ENCODE measurements around the gene LDLRAP1.

The LDLRAP1 gene

DNA sequence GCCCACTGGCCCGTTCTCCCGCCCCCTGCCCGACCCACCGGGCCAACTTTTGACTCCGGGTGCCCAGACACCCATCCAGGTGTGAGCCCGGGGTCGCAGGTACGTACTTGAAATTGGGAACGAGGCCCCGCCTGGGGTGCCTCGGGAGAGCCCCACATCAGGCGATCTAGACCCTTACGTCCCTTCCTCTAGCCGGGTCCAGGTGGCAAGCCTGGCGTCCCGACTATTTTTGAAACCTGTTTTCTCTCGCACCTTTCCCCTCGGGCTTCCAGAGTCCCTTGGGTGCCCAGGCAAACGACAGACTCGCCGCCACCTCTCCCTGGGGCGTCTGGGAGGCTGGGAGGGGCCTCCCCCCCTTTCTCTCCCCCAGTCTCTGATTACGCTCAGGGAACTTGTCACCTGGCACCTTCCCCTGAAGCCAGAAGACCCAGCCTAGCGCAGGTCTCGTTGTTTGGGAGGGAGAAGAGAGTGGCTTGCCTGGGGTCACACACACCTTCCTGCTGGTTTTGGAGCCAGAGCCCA, 898 bp downstream of the LDLRAP1 start:
- FAIRE-seq, result no peak

DNA sequence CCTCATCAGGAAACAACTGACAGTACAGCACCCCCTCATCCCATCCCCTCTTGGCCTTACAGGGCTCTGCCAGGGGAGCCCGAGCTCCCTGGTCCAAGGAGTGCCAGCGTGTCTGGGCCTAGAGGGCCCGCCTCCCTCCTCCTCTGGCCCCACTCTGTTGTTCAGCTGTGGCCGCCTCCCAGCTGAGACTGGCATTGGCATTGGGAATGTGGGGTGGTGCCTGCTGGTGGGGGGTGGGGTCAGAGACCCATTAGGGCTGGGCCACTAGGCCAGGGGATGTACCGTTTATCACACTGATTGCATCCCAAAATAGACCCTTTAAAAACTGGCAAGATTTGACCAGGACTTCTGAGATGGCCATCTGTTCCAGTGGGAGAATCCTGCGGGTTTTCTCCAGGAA, 1.4 kb downstream of the LDLRAP1 start:
- FAIRE-seq, result no peak

DNA sequence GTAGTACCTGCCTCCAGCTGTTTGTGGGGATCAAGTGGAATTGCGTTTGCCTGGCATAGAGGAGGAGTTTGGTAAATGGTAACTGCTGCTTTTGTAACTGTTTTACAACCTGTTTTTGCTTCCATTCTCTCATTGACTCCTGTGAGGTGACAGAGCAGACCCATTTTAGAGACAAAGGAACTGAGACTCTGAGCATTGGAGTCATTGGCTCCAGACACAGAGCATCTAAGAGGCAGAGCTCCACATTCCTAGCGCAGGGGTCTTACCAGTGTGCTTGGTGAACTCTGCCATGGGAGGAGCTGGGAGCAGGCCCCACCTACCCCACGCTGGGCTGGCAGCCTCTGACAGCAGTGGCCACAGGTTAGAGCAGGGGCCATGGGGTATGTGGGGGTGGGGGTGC, 2.4 kb downstream of the LDLRAP1 start:
- FAIRE-seq, result no peak

DNA sequence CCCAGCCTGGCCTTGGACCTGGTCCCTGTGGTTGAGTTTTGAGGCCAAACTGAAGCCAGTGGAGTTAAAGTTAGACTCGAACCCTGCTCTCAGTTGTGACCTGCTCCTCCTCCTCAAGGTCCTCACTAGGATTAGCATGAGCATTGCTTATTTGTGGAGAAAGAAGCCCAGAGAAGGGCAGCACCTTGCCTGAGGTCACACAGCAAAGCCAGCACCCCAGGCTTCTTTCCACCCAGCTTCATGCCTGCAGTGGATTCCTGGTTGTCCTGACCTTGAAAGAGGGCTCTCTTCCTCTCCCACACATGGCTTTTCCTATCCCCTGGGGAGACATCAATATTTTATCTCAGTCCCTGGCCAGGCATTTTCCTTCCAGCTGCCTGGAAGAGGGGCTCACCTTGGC, 2.8 kb downstream of the LDLRAP1 start:
- FAIRE-seq, result no peak

DNA sequence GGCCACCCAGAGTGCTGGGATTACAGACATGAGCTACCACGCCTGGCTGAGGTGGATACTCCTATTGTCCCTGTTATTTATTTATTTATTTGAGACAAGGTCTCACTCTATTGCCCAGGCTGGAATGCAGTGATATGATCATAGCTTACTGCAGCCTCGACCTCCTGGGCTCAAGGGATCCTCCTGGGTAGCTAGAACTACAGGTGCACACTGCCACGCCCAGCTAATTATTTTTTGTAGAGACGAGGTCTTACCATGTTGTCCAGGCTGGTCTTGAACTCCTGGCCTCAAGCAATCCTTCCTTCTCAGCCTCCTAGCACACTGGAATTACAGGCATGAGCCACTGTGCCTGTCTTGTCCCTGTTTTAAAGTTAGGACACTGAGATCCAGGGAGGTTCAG, 5.2 kb downstream of the LDLRAP1 start:
- FAIRE-seq, result no peak

DNA sequence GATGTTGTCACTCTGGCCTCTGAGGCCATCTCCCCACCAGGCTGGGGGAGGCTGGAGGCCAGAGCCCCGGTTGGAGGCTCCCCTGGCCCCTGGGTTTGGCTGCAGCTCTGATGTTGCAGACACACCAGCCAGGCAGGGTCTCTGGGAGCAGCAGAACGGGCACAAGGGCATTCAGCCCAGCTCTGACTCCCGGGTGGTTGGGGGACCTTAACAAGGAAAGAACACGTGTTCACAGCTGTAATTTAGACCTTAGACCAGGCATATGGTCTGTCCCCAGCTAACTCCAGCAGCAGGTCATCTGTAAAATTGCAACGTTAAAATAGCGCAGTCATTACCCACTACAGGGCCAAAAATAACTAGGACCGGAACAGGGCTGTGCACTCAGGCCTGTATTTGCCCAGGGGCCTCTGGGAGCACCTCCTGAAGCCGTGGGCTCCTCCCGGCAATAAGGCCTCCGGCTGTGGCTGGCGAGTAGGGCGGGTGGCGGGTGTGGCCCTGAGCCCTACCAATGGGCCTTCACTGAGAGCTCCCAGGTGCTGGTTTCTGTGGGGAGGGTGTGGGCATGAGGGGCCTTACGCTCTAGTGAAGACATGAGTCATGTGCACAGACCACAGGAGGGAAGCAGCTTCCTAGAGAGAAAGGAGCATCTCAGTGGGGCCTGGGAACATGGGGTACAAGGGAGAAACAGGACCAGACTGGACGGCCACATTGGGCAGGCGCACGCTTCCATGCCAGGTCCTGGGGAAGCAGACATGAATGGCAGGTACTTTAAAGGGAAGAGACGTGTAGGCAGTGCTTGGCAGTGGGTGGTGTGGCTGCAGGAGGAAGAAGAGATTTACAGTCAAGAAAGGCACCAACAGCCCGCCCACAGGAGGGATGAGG, 6.1 kb downstream of the LDLRAP1 start:
- FAIRE-seq, result no peak

DNA sequence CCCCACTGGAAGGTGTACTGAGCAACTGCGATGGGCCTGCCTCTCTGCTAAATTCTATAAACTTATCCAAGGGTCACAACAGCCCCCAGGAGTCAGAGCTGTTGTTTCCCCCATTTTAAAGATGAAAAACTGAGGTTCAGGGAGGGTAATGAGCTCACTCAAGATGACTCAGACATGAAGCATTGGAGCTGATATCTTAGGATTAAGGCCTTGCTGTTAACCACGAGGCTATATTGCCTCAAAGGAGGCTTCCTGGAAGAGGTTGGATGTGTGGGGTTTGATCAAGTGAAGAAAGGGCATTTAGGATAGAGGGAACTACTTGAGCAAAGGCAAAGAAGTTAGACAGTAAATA, 6.7 kb downstream of the LDLRAP1 start:
- FAIRE-seq, result no peak

DNA sequence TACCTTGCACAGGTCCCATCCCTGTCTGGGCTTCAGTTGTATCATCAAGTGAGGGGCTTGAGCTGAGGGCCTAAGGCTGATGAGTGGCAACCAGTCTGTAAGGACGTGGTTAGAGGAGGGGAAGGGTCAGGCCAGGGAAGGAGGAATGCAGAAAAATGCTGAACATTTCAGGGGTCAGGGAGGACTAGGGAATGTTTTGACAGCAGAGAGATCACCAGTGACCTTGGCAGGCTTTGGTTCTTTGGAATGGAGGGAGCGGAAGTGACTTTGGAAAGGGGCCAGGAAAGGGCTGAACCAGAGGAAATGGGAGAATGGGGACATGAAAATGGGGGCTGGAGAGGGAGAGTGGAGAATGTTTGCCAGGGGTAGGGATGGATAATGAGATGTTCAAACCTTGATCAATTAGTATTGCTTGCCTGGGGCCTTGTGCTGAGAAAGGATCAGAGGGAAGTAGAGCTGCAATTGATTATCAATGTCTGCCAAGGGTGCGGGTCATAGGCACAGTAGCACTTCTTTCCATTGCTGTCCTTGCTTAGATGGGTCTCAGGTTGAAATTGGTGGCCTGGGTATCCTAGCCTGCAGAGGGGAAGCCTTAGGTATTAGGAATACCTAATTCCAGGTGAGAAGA, 7.4 kb downstream of the LDLRAP1 start:
- no peak for FAIRE-seq

DNA sequence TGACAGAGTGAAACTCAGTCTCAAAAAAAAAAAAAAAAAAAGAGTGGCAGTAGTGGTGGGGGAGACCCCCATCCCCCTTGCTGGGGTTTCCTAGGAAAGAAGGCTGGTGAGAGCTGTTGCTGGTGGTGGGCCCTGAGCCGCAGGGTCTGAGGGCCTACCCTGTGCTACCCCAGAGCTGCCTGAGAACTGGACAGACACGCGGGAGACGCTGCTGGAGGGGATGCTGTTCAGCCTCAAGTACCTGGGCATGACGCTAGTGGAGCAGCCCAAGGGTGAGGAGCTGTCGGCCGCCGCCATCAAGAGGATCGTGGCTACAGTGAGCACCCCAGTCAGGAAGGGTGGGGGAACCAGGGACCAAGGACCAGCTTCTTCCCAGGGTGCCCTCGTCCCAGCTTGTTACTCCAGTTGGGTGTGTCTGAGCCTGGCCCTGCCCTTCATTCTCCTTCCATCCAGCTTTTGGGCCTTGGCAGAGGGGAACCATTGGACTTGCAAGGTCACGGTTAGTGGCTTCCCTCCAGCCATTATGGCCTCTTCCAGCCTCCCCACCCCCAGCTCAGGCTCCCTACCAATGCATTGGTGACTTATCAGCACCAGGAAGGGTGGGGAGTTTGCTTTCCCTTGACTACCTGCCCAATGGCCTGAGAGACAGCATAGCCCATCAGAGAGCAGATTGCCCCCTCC, 10.5 kb downstream of the LDLRAP1 start:
- no peak for FAIRE-seq

DNA sequence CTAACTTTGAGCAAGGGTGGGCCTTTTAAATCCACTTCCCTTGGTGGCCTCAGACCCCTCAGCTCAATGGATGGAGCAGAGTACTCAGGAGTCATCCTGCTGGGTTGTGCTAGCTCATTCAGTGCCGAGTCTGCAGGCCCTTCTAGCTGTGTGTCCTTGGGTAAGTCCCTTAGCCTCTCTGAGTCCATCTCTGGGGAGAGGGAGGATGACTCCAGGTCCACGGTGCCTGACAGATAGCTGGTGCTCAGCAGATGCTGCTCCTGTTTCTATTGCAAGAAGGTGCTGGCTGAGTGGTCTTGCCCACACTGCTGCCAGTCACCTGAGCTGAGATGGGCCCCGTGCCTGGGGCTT, 11.0 kb downstream of the LDLRAP1 start:
- no peak for FAIRE-seq

DNA sequence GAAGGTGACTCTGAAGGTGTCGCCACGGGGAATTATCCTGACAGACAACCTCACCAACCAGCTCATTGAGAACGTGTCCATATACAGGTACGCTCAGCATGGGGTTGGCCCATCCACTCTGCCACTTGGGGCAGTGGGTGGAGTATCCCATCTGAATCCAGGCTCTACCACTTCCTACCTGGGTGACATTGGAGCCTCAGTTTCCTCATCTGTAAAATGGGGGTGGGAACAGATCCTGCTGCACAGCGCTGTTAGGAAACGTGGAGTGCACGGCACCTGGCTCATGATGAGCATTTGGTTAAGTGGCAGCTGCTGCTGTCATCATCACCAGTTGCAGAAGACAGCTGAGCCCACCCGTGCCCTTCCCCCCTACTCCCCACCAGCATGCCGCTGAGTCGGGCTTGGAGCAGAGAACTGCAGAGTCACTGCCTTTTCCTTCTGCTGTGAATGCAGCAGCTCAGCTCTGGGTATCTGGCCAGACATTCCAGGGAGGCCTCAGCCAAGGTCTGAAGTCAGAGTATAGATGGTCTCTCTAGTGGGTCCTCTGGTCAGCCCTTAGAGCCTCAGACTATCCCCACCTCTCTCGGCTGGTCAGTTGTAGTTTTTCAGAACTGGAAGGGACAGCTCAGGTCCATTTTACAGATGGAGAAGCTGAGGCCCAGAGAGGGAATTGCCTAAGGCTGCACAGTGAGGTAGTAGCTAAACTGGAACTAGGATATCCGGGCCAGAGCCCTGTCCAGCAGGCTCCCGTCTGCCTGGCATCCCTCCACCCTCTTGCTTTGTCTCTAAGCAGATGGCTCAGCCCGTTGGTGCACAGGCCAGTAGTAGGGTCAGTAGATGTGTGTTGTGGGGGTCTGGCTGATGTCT, 11.7 kb downstream of the LDLRAP1 start:
- FAIRE-seq, result no peak

DNA sequence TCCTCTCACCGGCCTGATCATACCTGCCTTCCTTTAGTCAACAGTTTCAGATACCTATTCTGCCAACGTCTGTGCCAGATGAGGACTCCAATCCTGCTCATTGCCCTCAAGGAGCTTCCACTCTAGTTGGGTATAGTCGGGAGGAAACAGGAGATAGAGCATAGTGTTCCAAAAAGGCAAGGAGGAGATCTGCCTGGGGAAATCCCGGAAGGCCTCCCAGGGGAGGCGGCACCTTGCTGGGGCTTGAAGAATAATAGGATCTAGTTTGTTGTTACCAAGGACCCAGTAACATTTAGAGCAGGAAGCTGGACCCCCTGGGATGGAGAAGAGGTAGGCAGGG, 12.3 kb downstream of the LDLRAP1 start:
- no peak for FAIRE-seq

DNA sequence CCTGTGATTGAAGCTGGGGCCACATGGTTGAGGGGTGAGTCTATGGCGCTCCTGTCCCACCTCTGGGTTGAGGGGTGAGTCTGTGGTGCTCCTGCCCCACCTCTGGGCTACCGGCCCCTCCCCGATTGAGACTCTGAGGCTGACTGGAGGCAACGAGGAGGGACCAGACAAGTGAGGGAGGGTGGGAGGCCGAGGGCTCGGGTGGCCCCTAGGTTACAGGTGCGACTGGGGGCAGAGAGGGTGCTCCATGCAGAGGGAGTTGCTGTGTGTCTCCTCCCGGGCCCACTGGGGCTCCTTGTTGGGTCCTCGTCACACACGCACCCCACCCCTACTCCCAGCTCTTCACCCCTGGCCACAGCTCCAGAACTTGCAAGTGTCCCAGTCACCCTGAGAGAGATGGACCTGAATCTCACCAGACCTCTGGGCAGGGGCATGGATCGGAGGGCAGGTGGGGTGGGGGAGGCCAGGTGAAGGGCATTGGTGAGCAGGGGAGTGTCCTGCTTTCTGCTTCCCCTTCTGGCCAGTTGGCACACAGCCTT, 12.8 kb downstream of the LDLRAP1 start:
- FAIRE-seq, result no peak

DNA sequence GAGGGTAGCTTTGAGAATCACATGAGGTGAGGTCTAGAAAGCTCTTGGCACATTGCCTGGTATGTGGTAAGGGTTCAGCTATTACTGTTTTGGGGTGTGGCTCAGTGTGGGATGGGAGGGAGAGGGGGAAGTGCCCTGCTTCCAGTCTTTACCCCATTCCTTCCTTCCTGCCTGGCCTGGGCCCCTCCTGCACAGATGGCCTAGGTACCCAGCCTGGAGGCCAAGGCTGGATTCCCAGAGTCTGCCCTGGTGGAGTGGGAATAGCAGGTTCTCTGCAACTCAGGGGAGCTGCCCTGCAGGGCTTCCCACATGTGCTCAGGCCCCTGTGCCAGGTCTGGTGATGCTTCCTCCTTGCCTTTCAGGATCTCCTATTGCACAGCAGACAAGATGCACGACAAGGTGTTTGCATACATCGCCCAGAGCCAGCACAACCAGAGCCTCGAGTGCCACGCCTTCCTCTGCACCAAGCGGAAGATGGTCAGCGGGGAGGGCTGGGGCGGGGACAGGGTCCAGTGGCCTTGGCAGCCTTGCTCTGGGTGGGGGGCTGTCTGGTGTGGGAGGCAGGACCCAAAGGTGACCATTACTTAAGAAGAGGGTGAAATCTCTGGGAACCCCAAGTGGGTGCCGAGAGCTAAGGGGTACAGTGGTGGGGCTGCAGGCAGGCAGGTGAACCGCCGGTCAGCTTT, 13.5 kb downstream of the LDLRAP1 start:
- no peak for FAIRE-seq

DNA sequence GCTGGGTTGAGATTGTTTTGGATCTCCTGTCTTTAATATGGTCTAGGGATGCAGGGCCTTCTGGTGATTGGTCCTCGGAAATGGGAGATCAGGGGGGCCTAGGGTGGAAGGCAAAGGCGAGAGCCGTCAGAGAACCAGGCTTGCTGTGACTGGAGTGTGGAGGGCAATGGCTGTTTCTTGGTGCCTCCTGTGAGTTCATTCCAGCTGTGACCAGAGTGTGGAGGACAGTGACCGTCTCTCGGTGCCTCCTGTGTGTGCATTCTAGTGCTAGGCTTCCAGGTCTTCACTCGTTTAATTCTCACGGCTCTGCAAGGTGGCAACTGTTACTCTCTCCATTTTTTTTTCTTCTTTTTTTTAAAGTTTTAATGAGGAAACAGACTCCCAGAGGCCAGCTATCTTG, 14.1 kb downstream of the LDLRAP1 start:
- FAIRE-seq, result no peak

DNA sequence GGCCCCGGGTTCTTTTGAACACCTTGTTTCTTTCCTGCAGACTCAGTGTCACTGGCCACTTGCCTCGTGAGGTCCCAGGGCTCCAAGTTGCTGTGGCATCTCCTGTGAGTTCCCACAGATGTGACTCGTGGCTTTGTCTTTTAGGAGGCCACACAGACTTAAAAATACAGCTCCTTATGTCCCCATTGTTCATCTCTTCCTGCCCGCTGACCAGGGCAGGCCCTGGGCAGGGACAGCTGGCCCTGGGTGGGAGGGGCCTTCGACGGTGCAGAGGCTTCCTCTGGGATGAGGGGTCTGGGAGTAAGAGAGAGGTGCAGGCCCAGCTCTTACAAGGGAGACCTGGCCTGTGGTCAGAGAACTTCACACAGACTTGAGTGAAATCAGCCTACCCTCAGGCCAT, 15.6 kb downstream of the LDLRAP1 start:
- no peak for FAIRE-seq

DNA sequence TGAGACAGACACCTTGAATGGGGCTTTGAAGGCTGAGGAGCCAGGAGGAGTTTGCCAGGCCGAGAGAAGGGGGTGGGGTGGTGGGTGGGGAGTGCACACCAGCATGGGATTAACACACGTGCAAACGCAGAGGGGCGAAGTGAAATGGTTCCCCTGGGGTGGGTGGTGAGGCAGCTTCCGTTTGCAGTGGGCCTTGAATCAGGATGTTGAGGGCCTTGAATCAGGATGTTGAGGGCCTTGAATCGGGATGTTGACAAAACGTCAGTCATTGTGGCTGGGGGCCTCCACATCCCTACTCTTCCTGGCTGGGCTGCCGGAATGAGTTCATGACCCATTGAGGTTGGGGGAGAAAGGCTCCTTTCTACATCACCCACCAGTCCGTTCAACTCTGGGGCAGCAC, 16.6 kb downstream of the LDLRAP1 start:
- FAIRE-seq, result no peak

DNA sequence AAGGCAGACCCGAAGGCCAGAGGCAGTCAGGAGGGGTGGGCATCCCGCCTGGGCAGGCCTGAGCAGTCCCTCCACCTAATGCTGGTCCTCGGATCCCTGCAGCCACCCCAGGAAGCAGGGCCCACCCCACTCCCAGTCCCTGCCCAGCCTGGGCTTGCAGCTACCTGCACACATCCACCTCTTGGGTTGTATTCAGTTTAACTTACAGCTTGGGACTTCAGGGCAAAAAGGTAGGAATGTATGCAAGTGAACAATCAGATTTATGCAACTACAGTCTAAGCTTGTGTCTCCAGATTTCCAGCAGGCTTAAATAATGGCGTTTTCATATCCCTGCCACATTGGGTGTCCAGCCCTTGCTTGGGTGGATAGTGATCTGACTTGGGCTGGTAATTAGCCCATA, 17.4 kb downstream of the LDLRAP1 start:
- FAIRE-seq, result no peak

DNA sequence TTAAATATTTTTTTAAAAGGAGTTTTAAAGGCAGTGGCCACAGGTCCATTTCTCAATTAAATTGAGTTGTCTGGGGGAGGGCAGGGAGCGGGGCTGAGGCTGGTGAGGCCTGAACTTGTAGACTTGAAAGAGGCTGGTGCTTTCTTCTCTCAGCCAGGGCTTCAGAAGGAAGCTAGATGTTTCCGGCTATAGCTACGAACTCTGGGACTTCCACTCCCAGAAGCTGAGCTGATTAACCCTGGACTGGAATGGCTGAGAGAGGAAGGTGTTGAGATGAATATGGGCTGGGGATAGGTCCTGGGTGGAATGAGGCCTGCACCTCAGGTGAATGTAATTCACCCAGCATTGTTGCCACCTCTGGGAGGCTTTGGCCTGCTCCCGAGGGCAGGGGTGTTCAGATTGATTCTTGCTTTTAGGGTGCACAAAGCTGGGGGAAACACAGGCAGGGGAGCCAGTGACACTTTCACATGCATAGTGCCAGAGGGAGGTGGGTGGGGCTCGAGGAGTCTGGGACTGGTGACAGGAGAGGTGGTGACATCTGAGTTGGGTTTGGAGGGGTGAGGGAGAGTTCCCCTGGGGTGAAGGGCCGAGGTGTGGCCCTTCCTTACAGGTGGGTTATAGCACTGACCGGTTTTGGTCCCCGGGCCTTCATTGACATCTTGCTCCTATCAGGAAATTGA, 18.2 kb downstream of the LDLRAP1 start:
- FAIRE-seq, result no peak

DNA sequence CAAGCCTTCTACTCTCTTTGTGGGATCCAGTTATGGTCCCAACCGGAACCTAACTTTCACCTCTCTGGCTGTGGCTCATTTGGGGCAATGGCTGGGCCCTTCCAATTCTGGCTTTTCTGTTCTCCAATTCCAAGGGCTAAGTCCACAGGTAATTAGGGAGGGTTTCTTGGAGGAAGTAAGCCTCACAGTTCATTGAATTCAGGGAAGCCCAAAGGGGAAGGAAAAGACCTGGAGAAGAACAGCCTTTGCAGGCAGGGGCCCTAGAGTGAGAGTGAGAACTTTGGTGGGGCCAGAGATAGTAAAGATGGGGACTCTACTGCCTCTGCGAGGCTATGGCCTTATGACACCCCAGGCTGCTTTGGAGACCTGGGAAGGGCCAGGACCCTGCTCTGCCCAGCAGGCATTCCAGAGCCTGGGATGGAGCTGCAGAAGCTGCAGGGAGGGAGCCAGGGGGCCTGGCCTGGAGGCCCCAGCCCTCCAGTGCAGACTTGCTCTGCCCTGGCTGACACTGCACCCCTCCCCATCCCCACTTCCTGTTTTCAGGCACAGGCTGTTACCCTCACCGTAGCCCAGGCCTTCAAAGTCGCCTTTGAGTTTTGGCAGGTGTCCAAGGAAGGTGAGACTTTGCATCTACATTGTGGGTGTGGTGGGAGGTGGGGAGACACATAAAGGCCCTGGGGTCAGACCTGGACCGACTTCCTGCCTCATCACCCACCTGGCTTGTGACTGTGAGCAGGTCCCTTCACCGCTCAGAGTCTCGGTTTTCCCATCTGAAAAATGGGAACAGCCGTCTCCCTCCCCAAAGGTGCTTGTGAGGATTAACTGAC, 18.9 kb downstream of the LDLRAP1 start:
- no peak for FAIRE-seq

DNA sequence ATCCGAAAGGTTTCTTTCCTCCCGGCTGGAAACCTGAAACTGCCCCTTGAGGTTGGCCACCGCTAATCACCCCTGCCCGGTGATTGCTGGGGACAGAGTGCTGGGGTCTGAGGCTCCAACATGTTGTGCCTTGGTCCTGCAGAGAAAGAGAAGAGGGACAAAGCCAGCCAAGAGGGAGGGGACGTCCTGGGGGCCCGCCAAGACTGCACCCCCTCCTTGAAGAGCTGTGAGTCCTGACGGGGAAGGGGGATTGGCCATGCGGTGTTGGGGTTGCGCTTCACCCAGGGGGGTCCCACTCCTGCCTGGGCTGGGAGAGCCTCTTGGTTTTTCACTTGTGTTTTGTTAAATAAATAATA, 19.5 kb downstream of the LDLRAP1 start:
- no peak for FAIRE-seq

Data from endometrium (tissue), 2 donors.